Activated CD4-positive, alpha-beta memory T cell treated with anti-CD3 and anti-CD28 coated beads for 36 hours (primary cell): ENCODE results near the gene ACCS. TPM values are rescaled to one million over a fixed set of nuclear protein-coding genes. Genes with fewer than 3 reads are reported as not detected.

Experiments
- CTCF ChIA-PET: fragments of 350-600 bp; sonication (Branson Sonifier 250); formaldehyde crosslinking; loops from one replicate; lab custom pipeline; 2021; ENCODE audit warnings: antibody characterized with exemption, inconsistent platforms; lab: Charles Lee
- POLR2A ChIA-PET: fragments of 350-600 bp; sonication (Branson Sonifier 250); formaldehyde crosslinking; loops from one replicate; lab custom pipeline; 2021; ENCODE audit warnings: antibody characterized with exemption; lab: Charles Lee
- DNase-seq: peaks from one replicate; pipeline ENCODE4 v3.0.0-alpha.2; 2020
- H3K27ac Mint-ChIP-seq: one replicate; pipeline ENCODE4 v1.8.0; 2021; ENCODE audit warnings: mixed read lengths
- H3K27me3 Mint-ChIP-seq: one replicate; pipeline ENCODE4 v1.8.0; 2021; ENCODE audit warnings: mixed read lengths
- H3K36me3 Mint-ChIP-seq: one replicate; pipeline ENCODE4 v1.8.0; 2021; ENCODE audit warnings: mixed read lengths
- H3K4me1 Mint-ChIP-seq: one replicate; pipeline ENCODE4 v1.8.0; 2021; ENCODE audit warnings: low read depth, mixed read lengths
- H3K4me3 Mint-ChIP-seq: one replicate; pipeline ENCODE4 v1.8.0; 2021; ENCODE audit warnings: mild to moderate bottlenecking, mixed read lengths
- H3K9me3 Mint-ChIP-seq: one replicate; pipeline ENCODE4 v1.8.0; 2021; ENCODE audit warnings: mixed read lengths
- intact Hi-C: fragments of 100-400 bp; cut with micrococcal nuclease; formaldehyde crosslinking; loops from one replicate; pipeline ENCODE4 v1.15.1; 2023
- total RNA-seq, 2 experiments: library from RNA; stranded (reverse); gene quantifications; one replicate each; pipeline ENCODE4 v1.2.3, GENCODE V29; 2021

The ACCS gene
- total RNA-seq, 2 experiments from 2014 or later = 13.7 to 17.5 TPM

- Mint-ChIP-seq H3K27me3 (peaks cover 6% of the 10 kb centered on the region), H3K4me3 (no peak overlapping the region), H3K4me1 (no peaks in the 10 kb centered on the region), H3K27ac (no peak overlapping the region), H3K36me3 (no peaks in the 10 kb centered on the region), H3K9me3 (no peaks in the 10 kb centered on the region)
- ChIA-PET POLR2A (no interaction called here), CTCF (no interaction called here)
- no peak for DNase-seq
- intact Hi-C loops = no loop called here
Observed at GRCh38 chr11:44047298-44047697, 18.8 kb upstream of the ACCS start.

- CTCF ChIA-PET = no interaction called here
- Mint-ChIP-seq H3K4me1 (no peaks in the 10 kb centered on the region), H3K4me3 (no peak within 1 kb of the TSS), H3K27ac (no peak within 1 kb of the TSS), H3K27me3 (peaks cover 6% of the 10 kb centered on the region), H3K9me3 (no peaks in the 10 kb centered on the region), H3K36me3 (no peaks in the 10 kb centered on the region)
- no peak for DNase-seq
- POLR2A ChIA-PET = no interaction called here
- intact Hi-C loops = no loop called here
Observed at GRCh38 chr11:44047931-44048431, 18.1 kb upstream of the ACCS start, which contains the start of gene ACCSL. TSS of gene ACCSL (plus strand) at chr11:44047981. CDS start at chr11:44048037, 56 bp downstream.

- intact Hi-C loops = no loop called here
- CTCF ChIA-PET = no interaction called here
- DNase-seq = no peak
- POLR2A ChIA-PET = no interaction called here
- Mint-ChIP-seq H3K36me3 (no peaks in the 10 kb centered on the region), H3K4me3 (no peak overlapping the region), H3K27ac (no peak overlapping the region), H3K4me1 (no peaks in the 10 kb centered on the region), H3K9me3 (no peaks in the 10 kb centered on the region), H3K27me3 (peaks cover 6% of the 10 kb centered on the region)
Observed at GRCh38 chr11:44049832-44050231, 16.2 kb upstream of the ACCS start.

GRCh38 chr11:44051171-44051570, 14.9 kb upstream of the ACCS start:
- no peak overlapping the region for H3K4me3 Mint-ChIP-seq
- no peaks in the 10 kb centered on the region for H3K36me3 Mint-ChIP-seq
- intact Hi-C loops = no loop called here
- ChIA-PET POLR2A (no interaction called here), CTCF (no interaction called here)
- DNase-seq = no peak
- no peaks in the 10 kb centered on the region for H3K4me1 Mint-ChIP-seq
- no peak overlapping the region for H3K27ac Mint-ChIP-seq
- peaks cover 6% of the 10 kb centered on the region for H3K27me3 Mint-ChIP-seq
- no peaks in the 10 kb centered on the region for H3K9me3 Mint-ChIP-seq

- no peak overlapping the region for H3K4me3 Mint-ChIP-seq
- no peaks in the 10 kb centered on the region for H3K27me3 Mint-ChIP-seq
- CTCF ChIA-PET = interaction anchor here (1.6 kb wide), 1 partner anchor 168 kb away, joined by 4 read pairs; no protein-coding TSS in a partner anchor
- intact Hi-C loops = no loop called here
- no peak overlapping the region for H3K27ac Mint-ChIP-seq
- no peak for DNase-seq
- H3K4me1 Mint-ChIP-seq = no peaks in the 10 kb centered on the region
- POLR2A ChIA-PET = no interaction called here
- H3K9me3 Mint-ChIP-seq = no peaks in the 10 kb centered on the region
- H3K36me3 Mint-ChIP-seq = no peaks in the 10 kb centered on the region
Observed at GRCh38 chr11:44057340-44057739, 8.7 kb upstream of the ACCS start.

- Mint-ChIP-seq H3K27me3 (no peaks in the 10 kb centered on the region), H3K4me3 (no peak overlapping the region), H3K4me1 (no peaks in the 10 kb centered on the region), H3K9me3 (no peaks in the 10 kb centered on the region), H3K27ac (no peak overlapping the region), H3K36me3 (no peaks in the 10 kb centered on the region)
- CTCF ChIA-PET = interaction anchor here (1.6 kb wide), 1 partner anchor 168 kb away, joined by 4 read pairs; no protein-coding TSS in a partner anchor
- POLR2A ChIA-PET = no interaction called here
- DNase-seq = no peak
- intact Hi-C loops = no loop called here
Observed at GRCh38 chr11:44058275-44058674, 7.8 kb upstream of the ACCS start.

GRCh38 chr11:44065161-44065661, 859 bp upstream of the ACCS start:
- Mint-ChIP-seq H3K27me3 (no peaks in the 10 kb centered on the region), H3K4me1 (peaks cover 24% of the 10 kb centered on the region), H3K9me3 (no peaks in the 10 kb centered on the region), H3K4me3 (peak overlapping the region; percentile 79), H3K36me3 (no peaks in the 10 kb centered on the region), H3K27ac (peak overlapping the region; percentile 86)
- CTCF ChIA-PET = interaction anchor here (0.7 to 2.0 kb wide), 3 partner anchors 9 to 283 kb away, joined by 3 to 21 read pairs (median 3); partner anchors contain the start of gene EXT2
- no peak for DNase-seq
- POLR2A ChIA-PET = interaction anchor here (0.6 kb wide), 1 partner anchor 144 kb away, joined by 4 read pairs; no protein-coding TSS in a partner anchor
- intact Hi-C loops = loop anchor here (5.0 to 10.0 kb wide), 4 partner anchors 47 to 420 kb away; partner anchors contain the start of gene C11orf96

GRCh38 chr11:44066732-44067141, 667 bp downstream of the ACCS start:
- POLR2A ChIA-PET = interaction anchor here (0.6 to 1.5 kb wide), 2 partner anchors 20 to 29 kb away, joined by 3 read pairs; partner anchors contain the start of gene EXT2
- Mint-ChIP-seq H3K4me1 (peaks cover 24% of the 10 kb centered on the region), H3K27me3 (no peaks in the 10 kb centered on the region), H3K36me3 (peaks cover 3% of the 10 kb centered on the region), H3K27ac (peak overlapping the region; percentile 86), H3K4me3 (peak overlapping the region; percentile 79), H3K9me3 (no peaks in the 10 kb centered on the region)
- DNase-seq = peak; percentile 10
- CTCF ChIA-PET = interaction anchor here (0.6 to 2.0 kb wide), 6 partner anchors 7 to 177 kb away, joined by 3 to 21 read pairs (median 4); partner anchors contain the start of gene EXT2
- intact Hi-C loops = loop anchor here (1.0 to 10.0 kb wide), 5 partner anchors 46 to 422 kb away; partner anchors contain the start of genes C11orf96 and HSD17B12

GRCh38 chr11:44067266-44067665, 1.2 kb downstream of the ACCS start:
- Mint-ChIP-seq H3K4me3 (peak overlapping the region; percentile 79), H3K4me1 (peaks cover 24% of the 10 kb centered on the region), H3K36me3 (peaks cover 3% of the 10 kb centered on the region), H3K27ac (no peak overlapping the region), H3K9me3 (no peaks in the 10 kb centered on the region), H3K27me3 (no peaks in the 10 kb centered on the region)
- ChIA-PET CTCF (interaction anchor here (0.7 to 1.9 kb wide), 3 partner anchors 24 to 177 kb away, joined by 3 to 16 read pairs (median 5); partner anchors contain the start of gene EXT2), POLR2A (interaction anchor here (1.5 kb wide), 1 partner anchor 28 kb away, joined by 3 read pairs; the partner anchor contains the start of gene EXT2)
- DNase-seq = no peak
- intact Hi-C loops = loop anchor here (5.0 to 10.0 kb wide), 4 partner anchors 45 to 422 kb away; partner anchors contain the start of gene C11orf96

- Mint-ChIP-seq H3K9me3 (no peaks in the 10 kb centered on the region), H3K27ac (no peak overlapping the region), H3K4me3 (no peak overlapping the region), H3K4me1 (peaks cover 24% of the 10 kb centered on the region), H3K36me3 (peaks cover 3% of the 10 kb centered on the region), H3K27me3 (no peaks in the 10 kb centered on the region)
- ChIA-PET CTCF (interaction anchor here (0.7 to 1.9 kb wide), 3 partner anchors 25 to 178 kb away, joined by 3 to 16 read pairs (median 4); partner anchors contain the start of gene EXT2), POLR2A (no interaction called here)
- no peak for DNase-seq
- intact Hi-C loops = loop anchor here (5.0 to 10.0 kb wide), 4 partner anchors 44 to 423 kb away; partner anchors contain the start of gene C11orf96
Observed at GRCh38 chr11:44068180-44068579, 2.1 kb downstream of the ACCS start.

GRCh38 chr11:44071157-44071556, 5.1 kb downstream of the ACCS start:
- POLR2A ChIA-PET = no interaction called here
- intact Hi-C loops = no loop called here
- Mint-ChIP-seq H3K27me3 (no peaks in the 10 kb centered on the region), H3K9me3 (no peaks in the 10 kb centered on the region), H3K36me3 (peaks cover 9% of the 10 kb centered on the region), H3K4me3 (no peak overlapping the region), H3K4me1 (peaks cover 14% of the 10 kb centered on the region), H3K27ac (no peak overlapping the region)
- CTCF ChIA-PET = interaction anchor here (3.2 kb wide), 1 partner anchor 23 kb away, joined by 20 read pairs; the partner anchor contains the start of gene EXT2
- no peak for DNase-seq
